ENCODE measurements around the gene TOMM7. TPM values are rescaled to one million over a fixed set of nuclear protein-coding genes. Genes with fewer than 3 reads are reported as not detected.

The TOMM7 gene
- total RNA-seq, 1 experiment from 2014 or later: 295 TPM

DNA sequence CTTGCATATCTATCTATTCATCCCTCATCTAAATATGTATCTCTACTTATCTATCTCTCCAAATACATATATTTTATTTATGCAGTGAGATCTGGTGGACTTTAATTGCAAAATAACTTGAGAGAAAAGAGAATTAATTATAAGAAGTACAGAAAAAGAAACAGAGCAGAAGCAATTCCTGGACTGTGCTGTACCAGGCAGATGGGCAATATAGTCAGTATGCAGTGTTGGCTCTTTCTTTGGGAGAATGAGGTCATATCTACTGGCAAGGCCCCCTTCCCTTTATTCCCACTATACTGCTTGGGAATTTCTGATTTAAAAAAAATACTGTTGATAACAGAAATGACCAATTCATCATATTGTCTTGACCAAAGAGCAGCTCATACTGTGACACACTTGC lies 49.0 kb upstream of the TOMM7 start:
- in situ Hi-C loops (cut with HindIII; ENCODE audit: low pct_unique_long_range_greater_than_20kb, low sequenced_read_pairs): no loop called here
- POLR2A ChIA-PET: no interaction called here
- no TSS peak for BruUV-seq (replicated peaks)
- Histone ChIP-seq H3K4me3 (ENCODE audit: low read depth in 2 of 2, low read length in 2 of 2) (no peak overlapping the region), H3K4me1 (ENCODE audit: control insufficient read depth, insufficient read depth, low read length) (no peaks in the 10 kb centered on the region), H3K9me3 (ENCODE audit: control insufficient read depth, insufficient read depth, low read depth, low read length) (no peaks in the 10 kb centered on the region), H3K36me3 (ENCODE audit: control insufficient read depth, insufficient read depth, low read length) (no peaks in the 10 kb centered on the region), H3K27me3 (ENCODE audit: control insufficient read depth, insufficient read depth, low read length) (no peaks in the 10 kb centered on the region), H3K27ac (ENCODE audit: low read length) (no peak overlapping the region)
- ATAC-seq (no peak), DNase-seq (ENCODE audit: low read depth, low spot score) (no peak)
- intact Hi-C loops (cut with micrococcal nuclease; ENCODE audit: unreplicated experiment): no loop called here
- CTCF ChIA-PET: no interaction called here
- TF ChIP-seq, protein P1, sequence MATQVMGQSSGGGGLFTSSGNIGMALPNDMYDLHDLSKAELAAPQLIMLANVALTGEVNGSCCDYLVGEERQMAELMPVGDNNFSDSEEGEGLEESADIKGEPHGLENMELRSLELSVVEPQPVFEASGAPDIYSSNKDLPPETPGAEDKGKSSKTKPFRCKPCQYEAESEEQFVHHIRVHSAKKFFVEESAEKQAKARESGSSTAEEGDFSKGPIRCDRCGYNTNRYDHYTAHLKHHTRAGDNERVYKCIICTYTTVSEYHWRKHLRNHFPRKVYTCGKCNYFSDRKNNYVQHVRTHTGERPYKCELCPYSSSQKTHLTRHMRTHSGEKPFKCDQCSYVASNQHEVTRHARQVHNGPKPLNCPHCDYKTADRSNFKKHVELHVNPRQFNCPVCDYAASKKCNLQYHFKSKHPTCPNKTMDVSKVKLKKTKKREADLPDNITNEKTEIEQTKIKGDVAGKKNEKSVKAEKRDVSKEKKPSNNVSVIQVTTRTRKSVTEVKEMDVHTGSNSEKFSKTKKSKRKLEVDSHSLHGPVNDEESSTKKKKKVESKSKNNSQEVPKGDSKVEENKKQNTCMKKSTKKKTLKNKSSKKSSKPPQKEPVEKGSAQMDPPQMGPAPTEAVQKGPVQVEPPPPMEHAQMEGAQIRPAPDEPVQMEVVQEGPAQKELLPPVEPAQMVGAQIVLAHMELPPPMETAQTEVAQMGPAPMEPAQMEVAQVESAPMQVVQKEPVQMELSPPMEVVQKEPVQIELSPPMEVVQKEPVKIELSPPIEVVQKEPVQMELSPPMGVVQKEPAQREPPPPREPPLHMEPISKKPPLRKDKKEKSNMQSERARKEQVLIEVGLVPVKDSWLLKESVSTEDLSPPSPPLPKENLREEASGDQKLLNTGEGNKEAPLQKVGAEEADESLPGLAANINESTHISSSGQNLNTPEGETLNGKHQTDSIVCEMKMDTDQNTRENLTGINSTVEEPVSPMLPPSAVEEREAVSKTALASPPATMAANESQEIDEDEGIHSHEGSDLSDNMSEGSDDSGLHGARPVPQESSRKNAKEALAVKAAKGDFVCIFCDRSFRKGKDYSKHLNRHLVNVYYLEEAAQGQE (IDR thresholded peaks at IDR 0.05; ENCODE audit: insufficient read depth in 1 of 2, low read depth in 2 of 2, low read length in 1 of 2): no peak
- no peak for TF ChIP-seq SIN3A (IDR thresholded peaks at IDR 0.05; ENCODE audit: borderline replicate concordance, insufficient read depth, low read depth, low read length)
- no peak for TF ChIP-seq POLR2AphosphoS5 (IDR thresholded peaks at IDR 0.05; ENCODE audit: low read depth, low read length)

DNA sequence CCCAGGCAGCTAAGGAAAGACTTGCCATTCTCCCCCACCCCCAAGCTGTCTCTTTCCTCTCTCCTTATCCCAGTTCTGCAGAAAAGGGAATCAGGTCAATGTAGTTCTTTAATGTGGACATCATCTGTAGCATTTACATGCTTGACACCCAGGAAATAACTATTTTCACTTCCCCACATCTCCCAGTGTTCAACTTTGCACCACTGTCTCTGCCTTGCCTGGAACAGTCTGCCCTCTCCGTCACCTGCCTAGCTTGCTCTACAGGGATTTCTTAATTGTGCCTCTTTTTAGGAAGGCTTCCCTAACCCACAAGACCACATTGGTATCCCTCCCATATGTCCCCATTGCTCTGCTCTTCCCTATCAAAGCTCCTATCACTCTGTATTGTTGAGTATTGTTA lies 45.9 kb upstream of the TOMM7 start:
- no peaks in the 10 kb centered on the region for H3K9me3 ChIP-seq (ENCODE audit: control insufficient read depth, insufficient read depth, low read depth, low read length)
- TF ChIP-seq, protein P2, sequence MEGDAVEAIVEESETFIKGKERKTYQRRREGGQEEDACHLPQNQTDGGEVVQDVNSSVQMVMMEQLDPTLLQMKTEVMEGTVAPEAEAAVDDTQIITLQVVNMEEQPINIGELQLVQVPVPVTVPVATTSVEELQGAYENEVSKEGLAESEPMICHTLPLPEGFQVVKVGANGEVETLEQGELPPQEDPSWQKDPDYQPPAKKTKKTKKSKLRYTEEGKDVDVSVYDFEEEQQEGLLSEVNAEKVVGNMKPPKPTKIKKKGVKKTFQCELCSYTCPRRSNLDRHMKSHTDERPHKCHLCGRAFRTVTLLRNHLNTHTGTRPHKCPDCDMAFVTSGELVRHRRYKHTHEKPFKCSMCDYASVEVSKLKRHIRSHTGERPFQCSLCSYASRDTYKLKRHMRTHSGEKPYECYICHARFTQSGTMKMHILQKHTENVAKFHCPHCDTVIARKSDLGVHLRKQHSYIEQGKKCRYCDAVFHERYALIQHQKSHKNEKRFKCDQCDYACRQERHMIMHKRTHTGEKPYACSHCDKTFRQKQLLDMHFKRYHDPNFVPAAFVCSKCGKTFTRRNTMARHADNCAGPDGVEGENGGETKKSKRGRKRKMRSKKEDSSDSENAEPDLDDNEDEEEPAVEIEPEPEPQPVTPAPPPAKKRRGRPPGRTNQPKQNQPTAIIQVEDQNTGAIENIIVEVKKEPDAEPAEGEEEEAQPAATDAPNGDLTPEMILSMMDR (IDR thresholded peaks at IDR 0.05): no peak
- no peak for TF ChIP-seq POLR2AphosphoS5 (IDR thresholded peaks at IDR 0.05; ENCODE audit: low read depth, low read length)
- no peak for TF ChIP-seq SIN3A (IDR thresholded peaks at IDR 0.05; ENCODE audit: borderline replicate concordance, insufficient read depth, low read depth, low read length)
- TF ChIP-seq, protein P1 (IDR thresholded peaks at IDR 0.05; ENCODE audit: insufficient read depth in 1 of 2, low read depth in 2 of 2, low read length in 1 of 2): no peak
- no peak for TF ChIP-seq TCF7L2 (IDR thresholded peaks at IDR 0.05; ENCODE audit: low read depth, low read length)
- no peak for ATAC-seq
- in situ Hi-C loops (cut with HindIII; ENCODE audit: low pct_unique_long_range_greater_than_20kb, low sequenced_read_pairs): no loop called here
- H3K27ac ChIP-seq (ENCODE audit: low read length): no peak overlapping the region
- H3K36me3 ChIP-seq (ENCODE audit: control insufficient read depth, insufficient read depth, low read length): no peaks in the 10 kb centered on the region
- no peaks in the 10 kb centered on the region for H3K27me3 ChIP-seq (ENCODE audit: control insufficient read depth, insufficient read depth, low read length)
- CTCF ChIA-PET: interaction anchor here (0.6 kb wide), 1 partner anchor 308 kb away, joined by 3 read pairs; no protein-coding TSS in a partner anchor
- no peak overlapping the region for H3K4me3 ChIP-seq (ENCODE audit: low read depth in 2 of 2, low read length in 2 of 2)
- intact Hi-C loops (cut with micrococcal nuclease; ENCODE audit: unreplicated experiment): no loop called here
- BruUV-seq (replicated peaks): no TSS peak
- H3K4me1 ChIP-seq (ENCODE audit: control insufficient read depth, insufficient read depth, low read length): no peaks in the 10 kb centered on the region
- POLR2A ChIA-PET: no interaction called here
- DNase-seq (ENCODE audit: low read depth, low spot score): no peak

All from Panc1 (cell line).